Endothelial cell (in vitro differentiated cells): ENCODE results near the gene TPO. TPM values are rescaled to one million over a fixed set of nuclear protein-coding genes. Genes with fewer than 3 reads are reported as not detected.

Experiments
- DNase-seq: peaks from one replicate; pipeline ENCODE4 v3.0.0; 2021; ENCODE audit warnings: low spot score
- H3K27ac Mint-ChIP-seq: one replicate; pipeline ENCODE4 v1.8.0; 2021; ENCODE audit warnings: mixed read lengths, inconsistent platforms; ENCODE audit not compliant: unreplicated experiment
- H3K27me3 Mint-ChIP-seq: one replicate; pipeline ENCODE4 v1.8.0; 2021; ENCODE audit warnings: mild to moderate bottlenecking, moderate library complexity, mixed read lengths, inconsistent platforms; ENCODE audit not compliant: unreplicated experiment
- H3K36me3 Mint-ChIP-seq: one replicate; pipeline ENCODE4 v1.8.0; 2021; ENCODE audit warnings: mild to moderate bottlenecking, low read depth, mixed read lengths, inconsistent platforms; ENCODE audit not compliant: unreplicated experiment
- H3K4me1 Mint-ChIP-seq: one replicate; pipeline ENCODE4 v1.8.0; 2021; ENCODE audit warnings: mild to moderate bottlenecking, mixed read lengths, inconsistent platforms; ENCODE audit not compliant: unreplicated experiment
- H3K4me3 Mint-ChIP-seq: one replicate; pipeline ENCODE4 v1.8.0; 2021; ENCODE audit warnings: mild to moderate bottlenecking, mixed read lengths, inconsistent platforms; ENCODE audit not compliant: unreplicated experiment
- H3K9me3 Mint-ChIP-seq: one replicate; pipeline ENCODE4 v1.8.0; 2021; ENCODE audit warnings: mixed read lengths, inconsistent platforms; ENCODE audit not compliant: unreplicated experiment
- CTCF ChIP-seq: fragments of 200-600 bp; sonication (generic); IDR thresholded peaks from one replicate; pipeline ENCODE4 v1.5.0; 2021; ENCODE audit warnings: antibody characterized with exemption; ENCODE audit not compliant: unreplicated experiment
- total RNA-seq: library from RNA; stranded (reverse); fragmentation: NEBNext Ultra II Directional; extraction: Animal tissue kit (Norgen Biotek cat#: 25700); gene quantifications from one replicate; pipeline ENCODE4 v1.2.1, GENCODE V29; 2021; ENCODE audit not compliant: unreplicated experiment

The TPO gene
- total RNA-seq, 1 donor from 2014 or later, result 0.41 TPM

GRCh38 chr2:1591461-1591770 is 178.2 kb downstream of the TPO start:
- no peaks in the 10 kb centered on the region for H3K9me3 Mint-ChIP-seq
- no peak for TF ChIP-seq CTCF
- H3K36me3 Mint-ChIP-seq, result no peaks in the 10 kb centered on the region
- no peak overlapping the region for H3K4me3 Mint-ChIP-seq
- peaks cover 12% of the 10 kb centered on the region for H3K4me1 Mint-ChIP-seq
- H3K27me3 Mint-ChIP-seq, result peaks cover 3% of the 10 kb centered on the region
- no peak overlapping the region for H3K27ac Mint-ChIP-seq
- DNase-seq, result no peak
